Endothelial cell of umbilical vein (primary cell): ENCODE measurements around the gene PARP1. TPM values are rescaled to one million over a fixed set of nuclear protein-coding genes. Genes with fewer than 3 reads are reported as not detected.

Source experiments
- BruUV-seq: library from RNA; stranded (reverse); fragments of 400-500 nt; replicated peaks from 2 replicates; lab custom pipeline; 2021; lab: Mats Ljungman, UMichigan
- CTCF ChIA-PET: fragments of 300-600, 350-600 bp; sonication (Branson Sonifier 250); formaldehyde crosslinking; loops from one replicate; lab custom pipeline; 2021; ENCODE audit warnings: antibody characterized with exemption, inconsistent platforms; lab: Charles Lee
- POLR2A ChIA-PET: fragments of 300-600, 350-600 bp; sonication (Branson Sonifier 250); formaldehyde crosslinking; loops from one replicate; lab custom pipeline; 2021; ENCODE audit warnings: antibody characterized with exemption, inconsistent platforms; lab: Charles Lee
- DNase-seq: peaks from one replicate; pipeline ENCODE4 v3.0.0-alpha.2; 2011; ENCODE audit warnings: low read depth, low spot score
- FAIRE-seq: peaks from 2 replicates; lab custom pipeline; 2011; peaks lifted over from hg19 to GRCh38; lab: Jason Lieb, UNC
- H2AFZ ChIP-seq: 2 replicates; pipeline ENCODE4 v1.6.0; 2012; ENCODE audit warnings: low read depth, low read length, control low read depth, inconsistent platforms
- H3K27ac ChIP-seq: 2 replicates; pipeline ENCODE4 v1.5.1; 2011; ENCODE audit warnings: low read depth, mild to moderate bottlenecking, control low read depth, low read length, moderate library complexity; ENCODE audit not compliant: insufficient read depth
- H3K27me3 ChIP-seq, 2 experiments: 2 replicates each; pipeline versions ENCODE4 v1.6.0 to v1.6.1; 2011; ENCODE audit warnings: low read length in 2 of 2, mixed read lengths in 1 of 2; ENCODE audit not compliant: control insufficient read depth in 2 of 2, insufficient read depth in 2 of 2
- H3K36me3 ChIP-seq, 2 experiments: 2 replicates in 1 of 2; 3 replicates in 1 of 2; pipeline ENCODE4 v1.5.1; 2011; ENCODE audit warnings: low read length in 2 of 2, mild to moderate bottlenecking in 1 of 2, moderate library complexity in 1 of 2; ENCODE audit not compliant: control insufficient read depth in 2 of 2, insufficient read depth in 2 of 2; ENCODE audit errors: extremely low read depth in 1 of 2
- H3K4me1 ChIP-seq: 3 replicates; pipeline ENCODE4 v1.5.1; 2011; ENCODE audit warnings: mild to moderate bottlenecking, low read length; ENCODE audit not compliant: control insufficient read depth, insufficient read depth; ENCODE audit errors: extremely low read depth
- H3K4me2 ChIP-seq: 2 replicates; pipeline ENCODE4 v1.6.1; 2011; ENCODE audit warnings: low read length, control low read depth, mixed read lengths; ENCODE audit not compliant: insufficient read depth
- H3K4me3 ChIP-seq, 3 experiments: fragments of 200-600 bp in 1 of 3; sonication (generic), shearing (Covaris generic) in 1 of 3; replicated peaks in 1 of 3; 2 replicates each; pipeline ENCODE4 v1.5.1; 2011 to 2016; ENCODE audit warnings: control low read depth in 3 of 3, low read length in 3 of 3, mild to moderate bottlenecking in 2 of 3, inconsistent platforms in 1 of 3, low read depth in 1 of 3, moderate library complexity in 1 of 3; ENCODE audit not compliant: insufficient read depth in 1 of 3
- H3K79me2 ChIP-seq: 2 replicates; pipeline ENCODE4 v1.6.0; 2012; ENCODE audit warnings: low read length, inconsistent platforms; ENCODE audit not compliant: control insufficient read depth, insufficient read depth
- H3K9ac ChIP-seq: replicated peaks from 2 replicates; pipeline ENCODE3; 2011; ENCODE audit warnings: low read length, control low read depth; ENCODE audit not compliant: insufficient read depth; ENCODE audit errors: extremely low read depth
- H3K9me1 ChIP-seq: replicated peaks from 3 replicates; pipeline ENCODE4 v1.6.0; 2011; ENCODE audit warnings: mild to moderate bottlenecking, low read length; ENCODE audit not compliant: control insufficient read depth, insufficient read depth; ENCODE audit errors: extremely low read depth
- H3K9me3 ChIP-seq: replicated peaks from 2 replicates; pipeline ENCODE4 v1.5.1; 2012; ENCODE audit warnings: low read length, inconsistent platforms; ENCODE audit not compliant: control insufficient read depth, insufficient read depth
- H4K20me1 ChIP-seq: replicated peaks from 2 replicates; pipeline ENCODE3; 2011; ENCODE audit warnings: mild to moderate bottlenecking, low read length; ENCODE audit not compliant: control insufficient read depth, insufficient read depth; ENCODE audit errors: extremely low read depth
- CTCF ChIP-seq, 2 donors: IDR thresholded peaks; 1 replicate in 1 of 2; 2 replicates in 1 of 2; pipeline ENCODE4 v1.5.1; 2011; ENCODE audit warnings: low read length in 2 of 2, mild to moderate bottlenecking in 2 of 2, moderate library complexity in 2 of 2, control low read depth in 1 of 2, inconsistent platforms in 1 of 2, low read depth in 1 of 2; ENCODE audit not compliant: insufficient read depth in 1 of 2; ENCODE audit errors: extremely low read depth in 1 of 2
- EZH2 ChIP-seq: IDR thresholded peaks from 2 replicates; pipeline ENCODE4 v1.6.1; 2012; ENCODE audit warnings: borderline replicate concordance, low read depth, mild to moderate bottlenecking, moderate library complexity, low read length, inconsistent platforms; ENCODE audit not compliant: severe bottlenecking
- FOS ChIP-seq: IDR thresholded peaks from 2 replicates; pipeline ENCODE4 v1.6.1; 2011; ENCODE audit warnings: mild to moderate bottlenecking, low read length, moderate library complexity, borderline replicate concordance; ENCODE audit not compliant: insufficient read depth
- GATA2 ChIP-seq: IDR thresholded peaks from 2 replicates; pipeline ENCODE4 v1.7.0; 2011; ENCODE audit warnings: low read depth, mild to moderate bottlenecking, moderate library complexity, mixed read lengths, low read length; ENCODE audit not compliant: insufficient read length, insufficient read depth
- JUN ChIP-seq: IDR thresholded peaks from 2 replicates; pipeline ENCODE4 v1.6.1; 2011; ENCODE audit warnings: borderline replicate concordance, low read depth; ENCODE audit not compliant: insufficient read length, insufficient read depth
- MAX ChIP-seq: IDR thresholded peaks from 2 replicates; pipeline ENCODE4 v1.6.1; 2011; ENCODE audit not compliant: insufficient read depth, insufficient read length
- MYC ChIP-seq: IDR thresholded peaks from one replicate; pipeline ENCODE4 v1.6.1; 2011; ENCODE audit warnings: mild to moderate bottlenecking, low read depth, low read length
- POLR2A ChIP-seq: IDR thresholded peaks from 2 replicates; pipeline ENCODE4 v1.6.1; 2012; ENCODE audit warnings: low read depth, mild to moderate bottlenecking, control low read depth, low read length
- POLR2AphosphoS5 ChIP-seq: IDR thresholded peaks from 2 replicates; pipeline ENCODE4 v1.6.1; 2012; ENCODE audit warnings: low read depth, mild to moderate bottlenecking, control low read depth, low read length, moderate library complexity; ENCODE audit not compliant: insufficient read depth
- dilution Hi-C: fragments of 300-500 bp; cut with MboI; formaldehyde crosslinking; loops from one replicate; pipeline ENCODE4 v1.15.0; 2019; ENCODE audit warnings: low sequenced_read_pairs; ENCODE audit not compliant: extremely low pct_ligation_motif_present
- intact Hi-C: fragments of 100-400 bp; cut with micrococcal nuclease; formaldehyde crosslinking; loops from one replicate; pipeline ENCODE4 v1.10.0; 2022
- polyA plus RNA-seq, 4 experiments: library from polyadenylated mRNA; depleted of rRNA in 3 of 4; stranded (reverse) in 3 of 4; unstranded in 1 of 4; fragments of >200 nt; gene quantifications; 2 replicates each; pipeline versions ENCODE4 v1.2.1 to v1.2.3, GENCODE V29; 2011 to 2012; ENCODE audit warnings: missing spikeins in 1 of 4
- total RNA-seq: library from RNA; stranded (reverse); gene quantifications from 2 replicates; pipeline ENCODE4 v1.2.3, GENCODE V29; 2021

Gene PARP1
- total and polyA plus RNA-seq, 2 donors (not counting 3 experiments of a cell fraction or from before 2014, with no cell fraction given): 136 to 160 TPM

- FAIRE-seq: no peak
- TF ChIP-seq GATA2: no peak
- TF ChIP-seq MYC: no peak
- TF ChIP-seq JUN: no peak
- TF ChIP-seq POLR2AphosphoS5: no peak
- TF ChIP-seq MAX: no peak
- TF ChIP-seq FOS: no peak
- TF ChIP-seq POLR2A: no peak
- no peak for TF ChIP-seq EZH2
- TF ChIP-seq CTCF (IDR thresholded peaks at IDR 0.05; ENCODE audit: extremely low read depth in 1 of 2, insufficient read depth in 1 of 2, low read depth in 1 of 2, low read length in 2 of 2): no peak
- Histone ChIP-seq H3K79me2 (no peaks in the 10 kb centered on the region), H4K20me1 (no peaks in the 10 kb centered on the region), H3K9me1 (no peaks in the 10 kb centered on the region), H3K9me3 (no peaks in the 10 kb centered on the region), H3K4me2 (no peak overlapping the region), H2AFZ (no peak overlapping the region), H3K4me1 (peaks cover 6% of the 10 kb centered on the region), H3K36me3 (peaks cover 17 to 37% of the 10 kb centered on the region in 2 experiments), H3K27ac (no peak overlapping the region), H3K27me3 (no peaks in the 10 kb centered on the region), H3K9ac (no peak overlapping the region), H3K4me3 (no peak overlapping the region)
- ChIA-PET CTCF (no interaction called here), POLR2A (no interaction called here)
- no peak for DNase-seq
- BruUV-seq: no TSS peak
- intact Hi-C loops (no loop called here), dilution Hi-C loops (no loop called here)
These were observed 43.9 kb downstream of the PARP1 start for GRCh38 chr1:226363801-226364513.
